ENCODE data around the gene IFNG. TPM values are rescaled to one million over a fixed set of nuclear protein-coding genes. Genes with fewer than 3 reads are reported as not detected.

The IFNG gene
- total and polyA plus RNA-seq, 8 donors, result 0.18 to 0.60 TPM; not detected in 6

GRCh38 chr12:68185598-68185997 lies 26.1 kb upstream of the IFNG start:
- Histone ChIP-seq H3K4me1 (no peaks in the 10 kb centered on the region), H3K9me3 (no peaks in the 10 kb centered on the region), H3K27ac (no peak overlapping the region), H3K4me3 (no peak overlapping the region), H3K36me3 (no peaks in the 10 kb centered on the region), H3K27me3 (no peaks in the 10 kb centered on the region)
- ATAC-seq, result no peak
- DNase-seq, result no peak
- no peak for TF ChIP-seq CTCF (IDR thresholded peaks at IDR 0.05)
- intact Hi-C loops (cut with DNase I), result no loop called here

- intact Hi-C loops (cut with DNase I), result no loop called here
- Histone ChIP-seq H3K9me3 (no peaks in the 10 kb centered on the region), H3K36me3 (no peaks in the 10 kb centered on the region), H3K27me3 (no peaks in the 10 kb centered on the region), H3K4me1 (no peaks in the 10 kb centered on the region), H3K27ac (no peak overlapping the region), H3K4me3 (no peak overlapping the region)
- TF ChIP-seq CTCF (IDR thresholded peaks at IDR 0.05), result no peak
- ATAC-seq, result no peak
- DNase-seq, result no peak
These were observed 21.5 kb upstream of the IFNG start for GRCh38 chr12:68180792-68181744.

GRCh38 chr12:68178774-68179439 lies 19.4 kb upstream of the IFNG start:
- no peaks in the 10 kb centered on the region for H3K36me3 ChIP-seq

GRCh38 chr12:68178184-68178583 lies 18.6 kb upstream of the IFNG start:
- H3K36me3 ChIP-seq, result no peaks in the 10 kb centered on the region
- TF ChIP-seq CTCF (IDR thresholded peaks at IDR 0.05), result no peak
- ATAC-seq (no peak), DNase-seq (no peak)
- H3K27ac ChIP-seq, result no peak overlapping the region
- intact Hi-C loops (cut with DNase I), result no loop called here
- H3K9me3 ChIP-seq, result no peaks in the 10 kb centered on the region
- H3K27me3 ChIP-seq, result no peaks in the 10 kb centered on the region
- H3K4me1 ChIP-seq, result no peaks in the 10 kb centered on the region
- H3K4me3 ChIP-seq, result no peak overlapping the region

More at GRCh38 chr12:68178774-68179439, 19.4 kb upstream of the IFNG start:
- H3K9me3 ChIP-seq, result no peaks in the 10 kb centered on the region
- no peak for TF ChIP-seq CTCF (IDR thresholded peaks at IDR 0.05)
- H3K27me3 ChIP-seq, result no peaks in the 10 kb centered on the region
- no peak overlapping the region for H3K4me3 ChIP-seq
- intact Hi-C loops (cut with DNase I), result no loop called here
- H3K27ac ChIP-seq, result no peak overlapping the region
- ATAC-seq, result no peak
- no peak for DNase-seq
- H3K4me1 ChIP-seq, result no peaks in the 10 kb centered on the region

GRCh38 chr12:68177562-68177961 lies 18.0 kb upstream of the IFNG start:
- intact Hi-C loops (cut with DNase I), result no loop called here
- ATAC-seq, result no peak
- TF ChIP-seq CTCF (IDR thresholded peaks at IDR 0.05), result no peak

More at GRCh38 chr12:68177562-68177961, 18.0 kb upstream of the IFNG start:
- Histone ChIP-seq H3K9me3 (no peaks in the 10 kb centered on the region), H3K36me3 (no peaks in the 10 kb centered on the region), H3K27me3 (no peaks in the 10 kb centered on the region), H3K27ac (no peak overlapping the region), H3K4me1 (no peaks in the 10 kb centered on the region), H3K4me3 (no peak overlapping the region)
- no peak for DNase-seq

Data from left lung (tissue), 10 donors.